NCI-H2171 (cell line): ENCODE results near the gene STMN1.
"Not testable (repeated sequence)": the region's sequence is repeated elsewhere in the genome, so short reads cannot be mapped to it uniquely, and the experiment has no call there.

ENCODE experiments used
- DNase-seq: peaks from one replicate; lab custom pipeline; 2025; lab: John Stamatoyannopoulos, UW

Gene STMN1

GRCh38 chr1:25905680-25906643 is at the start of gene STMN1:
Gene STMN1, minus strand, starts transcription at chr1:25906419. Its CDS starts 1,743 bp downstream, at chr1:25904676.
- peak; percentile 96 for DNase-seq

DNA sequence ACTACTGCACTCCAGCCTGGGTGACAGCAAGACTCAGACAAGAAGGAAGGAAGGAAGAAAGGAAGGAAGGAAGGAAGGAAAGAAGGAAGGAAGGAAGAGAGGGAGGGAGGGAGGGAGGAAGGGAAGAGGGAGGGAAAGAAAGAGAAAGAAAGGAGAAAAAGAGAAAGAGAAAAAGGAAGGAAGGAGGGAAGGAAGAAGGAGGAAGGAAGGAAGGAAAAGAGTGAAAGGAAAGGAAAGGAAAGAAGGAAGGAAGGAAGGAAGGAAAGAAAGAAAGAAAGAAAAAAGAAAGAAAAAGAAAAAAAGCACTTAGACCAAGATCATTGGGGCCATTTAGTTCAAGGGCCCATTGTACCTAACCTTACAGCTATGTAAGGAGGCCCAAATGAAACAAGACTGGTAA is 49.3 kb upstream of the STMN1 start:
- DNase-seq = no peak

GRCh38 chr1:25954282-25954938 is 48.2 kb upstream of the STMN1 start:
- no peak for DNase-seq

DNA sequence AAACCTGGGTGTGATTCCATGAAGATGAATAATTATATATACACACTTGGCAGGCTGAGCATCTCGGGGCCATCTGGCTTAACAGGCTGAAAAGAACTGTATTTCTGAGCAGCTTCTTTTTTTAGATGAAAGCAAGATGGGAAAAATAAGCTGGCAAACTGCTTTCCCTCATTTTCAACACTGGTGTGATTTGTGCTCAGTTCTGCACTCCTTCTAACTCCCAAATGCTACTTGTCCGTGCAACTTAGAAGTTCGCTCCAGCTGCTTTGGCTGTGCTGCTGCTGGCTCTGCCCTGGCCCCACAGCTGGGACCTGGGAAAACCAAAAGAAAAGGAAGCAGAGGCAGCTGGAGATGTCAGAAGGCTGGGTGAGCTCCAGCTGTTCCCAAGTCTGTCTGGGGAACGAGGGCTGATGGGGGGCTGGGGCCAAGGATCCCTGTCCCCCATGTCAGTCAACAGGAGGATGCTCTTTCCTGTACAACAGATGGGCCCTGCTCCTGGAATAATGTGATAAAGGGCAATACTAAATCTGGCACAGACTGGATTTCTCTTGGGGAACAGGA is 46.7 kb upstream of the STMN1 start:
- peak; percentile 96 for DNase-seq

GRCh38 chr1:25948641-25949040 is 42.4 kb upstream of the STMN1 start:
- no peak for DNase-seq

- no peak for DNase-seq
These were observed 40.8 kb upstream of the STMN1 start for GRCh38 chr1:25947027-25947426.

DNA sequence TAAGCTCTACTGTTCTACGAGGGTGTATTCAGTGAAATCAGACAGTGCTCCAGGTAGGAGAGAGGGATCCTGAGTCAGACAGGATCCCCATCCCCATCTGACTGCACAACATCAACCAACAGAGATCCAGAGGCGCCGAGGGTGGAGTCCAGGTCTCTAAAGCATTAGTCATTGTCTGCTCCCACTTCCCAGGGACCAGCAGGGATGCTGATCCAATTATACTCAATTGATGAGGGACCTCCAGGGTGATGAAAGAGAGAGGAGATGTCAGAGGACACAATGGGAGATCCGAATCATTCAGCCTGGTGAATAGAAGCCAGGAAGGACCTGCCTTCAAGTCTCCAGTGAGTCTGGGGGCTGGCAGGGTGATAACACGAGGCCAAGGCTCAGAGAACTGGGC is 39.5 kb upstream of the STMN1 start:
- no peak for DNase-seq

DNA sequence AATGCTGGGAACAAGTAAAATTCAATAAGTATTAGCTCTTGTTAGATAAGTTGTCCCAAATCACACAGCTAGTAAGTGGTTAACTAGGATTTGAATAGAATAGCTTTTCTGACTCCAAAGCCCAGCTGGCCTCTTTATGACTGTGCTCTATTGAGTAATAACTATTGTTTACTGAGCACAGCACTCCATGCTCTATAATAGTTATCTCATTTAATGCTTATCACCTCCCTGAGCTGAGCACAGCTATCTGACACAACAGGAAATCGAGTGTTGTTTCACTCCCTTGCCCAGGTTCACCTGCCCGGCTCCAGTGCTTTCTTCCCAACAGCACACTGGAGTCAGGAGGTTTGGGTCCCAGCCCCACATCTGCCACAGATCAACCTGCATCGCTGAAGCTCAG is 38.8 kb upstream of the STMN1 start:
- DNase-seq = no peak

- not testable (repeated sequence) for DNase-seq
These were observed 37.3 kb upstream of the STMN1 start for GRCh38 chr1:25943511-25943910.

DNA sequence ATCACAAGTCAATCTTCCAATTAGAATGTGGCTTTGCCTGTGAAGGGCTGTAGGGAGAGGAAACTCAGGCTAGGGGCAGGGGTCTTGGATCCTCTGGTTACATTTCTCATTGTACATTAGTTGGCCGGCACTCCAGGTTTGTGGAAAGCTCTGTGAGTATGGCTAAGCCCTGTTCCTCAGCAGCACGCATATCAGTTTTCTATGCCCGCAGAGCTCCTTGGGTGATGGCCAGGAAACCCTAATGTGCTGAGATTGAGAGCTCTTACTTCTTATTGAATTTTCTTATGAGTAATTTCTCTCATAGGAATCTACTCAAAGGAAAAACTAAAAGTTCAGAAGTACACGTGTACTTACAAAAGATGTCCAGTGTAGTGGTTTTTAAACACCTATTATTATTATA is 30.7 kb upstream of the STMN1 start:
- peak; percentile 5 for DNase-seq

DNA sequence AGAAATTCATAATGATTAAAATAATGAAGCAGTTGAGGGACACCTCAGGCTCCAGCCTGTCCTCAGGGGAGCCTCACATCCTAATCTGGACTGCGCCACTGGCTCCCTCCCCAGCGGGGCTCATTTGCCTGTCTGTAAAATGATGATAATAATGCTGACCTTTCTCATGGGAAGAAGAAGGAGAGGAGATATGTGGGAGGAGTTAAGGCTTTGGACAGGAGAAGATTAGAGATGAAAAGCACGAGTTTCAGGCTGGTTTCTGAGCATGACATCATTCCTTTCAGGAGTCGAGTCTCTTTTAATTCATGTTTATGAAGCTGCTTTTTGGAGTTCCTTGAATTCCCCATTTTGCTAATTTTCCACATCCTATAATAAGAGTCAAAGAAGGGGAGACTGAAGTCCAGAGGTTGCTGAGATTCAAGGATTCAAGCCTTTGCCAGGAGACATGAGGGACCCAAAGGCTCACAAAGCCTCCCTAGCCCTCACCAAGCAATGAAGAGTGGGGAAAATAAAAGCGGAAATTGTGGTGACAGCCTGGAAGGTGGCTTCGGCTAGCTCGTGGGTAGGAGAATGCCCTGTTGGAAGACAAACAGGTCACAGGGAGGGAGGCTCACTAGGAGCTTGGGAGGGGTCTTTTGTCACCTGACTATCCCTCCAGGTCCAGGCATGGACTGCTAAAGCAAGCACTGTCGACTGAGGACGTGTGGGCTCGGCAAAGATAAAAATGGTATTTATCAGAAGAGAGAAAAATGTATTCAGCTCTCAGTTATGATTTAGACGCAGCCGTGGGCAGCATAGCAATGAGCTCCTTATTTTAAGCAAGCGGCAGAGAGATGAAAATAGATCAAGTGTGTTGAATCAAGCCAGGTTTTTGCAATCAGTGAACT is 27.5 kb upstream of the STMN1 start:
- DNase-seq = no peak

DNA sequence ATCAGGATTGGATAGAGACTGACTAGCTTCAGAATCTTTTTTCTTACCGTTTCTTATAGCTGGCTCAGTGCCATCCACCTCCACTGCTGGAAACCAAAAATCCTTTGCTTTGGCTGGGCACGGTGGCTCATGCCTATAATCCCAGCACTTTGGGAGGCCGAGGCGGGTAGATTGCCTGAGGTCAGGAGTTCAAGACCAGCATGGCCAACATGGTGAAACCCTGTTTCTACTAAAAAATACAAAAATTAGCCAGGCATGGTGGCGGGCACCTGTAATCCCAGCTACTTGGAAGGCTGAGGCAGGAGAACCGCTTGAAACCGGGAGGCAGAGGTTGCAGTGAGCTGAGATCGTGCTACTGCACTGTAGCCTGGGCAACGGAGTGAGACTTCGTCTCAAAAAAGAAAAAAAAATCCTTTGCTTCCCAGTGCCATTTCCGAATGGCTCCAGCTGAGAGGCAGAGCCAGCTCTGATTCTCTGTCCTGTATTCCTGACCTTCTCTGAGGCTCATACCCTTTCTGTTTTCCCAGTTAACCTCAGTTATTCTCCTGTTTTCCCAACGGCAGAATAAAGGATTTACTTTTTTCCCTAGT is 26.7 kb upstream of the STMN1 start:
- DNase-seq = not testable (repeated sequence)

DNA sequence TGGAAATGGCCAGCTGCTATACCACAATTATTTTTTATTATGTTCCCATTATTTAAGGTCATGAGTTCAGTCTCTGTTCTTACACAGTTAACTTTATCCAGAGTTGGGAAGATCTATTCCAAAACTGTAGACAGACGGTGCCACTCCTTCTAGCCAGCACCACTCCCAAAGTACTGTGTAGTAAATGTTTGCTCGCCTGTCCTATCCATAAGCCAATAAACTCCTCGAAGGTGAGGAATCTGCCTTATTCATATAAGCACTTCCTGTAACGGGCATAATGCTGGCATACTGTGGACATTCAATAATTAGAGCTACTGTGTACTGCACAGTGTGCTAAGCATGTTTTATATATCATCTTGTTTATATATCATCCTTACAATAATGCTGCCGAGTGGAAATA is 26.1 kb upstream of the STMN1 start:
- no peak for DNase-seq

DNA sequence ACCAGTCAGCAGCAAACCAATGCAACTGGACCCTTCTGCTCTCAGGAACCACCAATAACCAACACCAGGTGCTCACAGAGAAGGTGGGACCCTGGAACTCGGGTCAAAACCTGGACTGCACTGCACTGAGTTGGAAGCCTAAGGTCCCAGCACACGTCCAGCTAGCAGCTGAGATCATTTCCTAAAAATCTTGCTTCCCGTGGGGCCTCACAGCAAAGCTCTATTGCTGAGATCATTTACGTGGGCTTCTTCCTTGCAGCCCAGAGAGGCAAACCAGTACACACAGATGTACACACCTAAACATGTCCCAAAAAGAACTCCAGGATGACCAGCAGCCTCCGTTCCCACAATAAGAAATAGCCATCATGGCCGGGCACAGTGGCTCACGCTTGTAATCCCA is 22.8 kb upstream of the STMN1 start:
- no peak for DNase-seq

DNA sequence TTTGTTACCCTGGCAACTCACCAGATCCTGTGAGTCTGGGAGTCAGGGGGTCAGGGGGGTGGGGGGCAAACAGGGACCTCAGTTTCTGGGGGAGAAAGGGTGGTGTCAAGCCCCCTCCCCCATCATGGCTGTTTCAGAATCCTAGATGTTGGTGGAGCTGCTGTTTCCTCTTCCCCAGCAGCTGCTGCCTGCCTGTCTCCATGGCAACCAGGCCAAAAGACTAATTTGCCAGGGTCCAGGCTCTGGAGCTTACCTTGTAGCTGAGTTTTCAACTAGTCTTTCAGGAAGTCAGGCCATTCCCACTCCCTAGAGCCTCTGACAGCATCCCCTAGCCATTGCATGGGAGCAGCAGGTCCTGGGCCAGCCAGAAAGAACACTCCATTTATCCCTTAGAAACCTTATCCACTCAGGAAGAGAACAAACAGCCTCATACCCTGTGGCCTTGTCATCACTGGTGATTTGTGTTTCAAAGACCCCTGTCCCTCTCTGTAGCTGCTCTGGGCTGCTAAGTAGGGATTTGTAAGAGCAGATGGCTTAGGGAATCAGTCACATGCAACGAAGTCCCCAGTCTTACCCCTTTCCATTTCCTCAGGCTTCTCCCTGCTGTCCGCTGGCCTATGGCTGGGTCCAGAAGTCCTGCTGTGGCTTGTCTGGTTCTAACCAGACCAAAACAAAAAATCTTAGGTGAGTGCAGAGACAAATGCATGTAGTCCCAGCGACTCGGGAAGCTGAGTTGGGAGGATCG is 21.5 kb upstream of the STMN1 start:
- DNase-seq = peak; percentile 32

- DNase-seq = no peak
These were observed 20.7 kb upstream of the STMN1 start for GRCh38 chr1:25926731-25927496.

DNA sequence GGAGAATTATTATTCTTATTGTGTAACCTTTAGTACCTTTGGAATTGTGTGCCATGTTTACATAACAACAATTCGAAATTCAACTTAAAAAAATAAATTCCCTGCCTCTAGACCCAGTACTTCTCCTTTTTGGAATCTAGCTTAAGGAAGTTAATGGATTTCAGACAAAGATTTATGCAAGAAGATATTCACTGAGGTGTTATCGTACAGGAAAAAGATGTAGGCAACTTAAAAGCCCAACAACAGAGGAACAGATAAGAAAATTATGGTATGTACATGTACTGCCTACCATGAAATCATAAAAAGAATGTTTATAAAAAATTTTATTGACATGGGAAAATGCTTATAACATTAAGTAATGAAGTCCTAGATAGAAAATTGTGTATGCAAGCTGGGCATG is 18.2 kb upstream of the STMN1 start:
- no peak for DNase-seq

GRCh38 chr1:25922971-25923552 is 16.8 kb upstream of the STMN1 start:
- no peak for DNase-seq
